ENCODE results near the gene RCOR1. TPM values are rescaled to one million over a fixed set of nuclear protein-coding genes. Genes with fewer than 3 reads are reported as not detected.

The RCOR1 gene
- polyA plus RNA-seq, 1 donor from 2014 or later: 10.4 TPM

DNA sequence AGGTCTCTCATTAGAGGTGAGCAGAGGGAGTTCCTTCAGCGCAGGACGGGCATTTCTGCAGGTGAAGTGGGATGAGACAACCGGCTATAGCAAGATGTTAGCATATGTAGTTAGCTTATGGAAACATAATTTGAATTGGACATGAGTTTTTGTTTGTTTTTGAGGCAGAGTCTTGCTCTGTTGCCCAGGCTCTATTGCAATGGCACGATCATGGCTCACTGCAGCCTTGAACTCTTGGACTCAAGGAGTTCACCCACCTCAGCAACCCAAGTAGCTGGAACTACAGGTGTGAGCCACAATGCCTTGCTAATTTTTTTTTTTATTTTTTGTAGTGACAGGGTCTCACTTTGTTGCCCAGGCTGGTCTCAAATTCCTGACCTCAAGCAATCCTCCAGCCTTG lies 69.2 kb downstream of the RCOR1 start:
- Histone ChIP-seq H3K4me3 (ENCODE audit: low read length) (no peak overlapping the region), H4K20me1 (ENCODE audit: insufficient read depth) (no peaks in the 10 kb centered on the region), H3K27me3 (ENCODE audit: insufficient read depth, low read depth, low read length) (no peaks in the 10 kb centered on the region), H3K27ac (ENCODE audit: low read length) (no peak overlapping the region), H3K4me2 (ENCODE audit: low read length) (no peak overlapping the region), H3F3A (ENCODE audit: insufficient read depth, low read length, poor library complexity, severe bottlenecking) (no peaks in the 10 kb centered on the region), H3K9me3 (ENCODE audit: low read length) (no peaks in the 10 kb centered on the region), H2AFZ (ENCODE audit: low read depth, low read length) (no peak overlapping the region), H3K9ac (ENCODE audit: low read length) (no peak overlapping the region), H3K9me2 (ENCODE audit: insufficient read depth, low read length) (no peaks in the 10 kb centered on the region), H3K36me3 (ENCODE audit: insufficient read depth, low read length) (no peaks in the 10 kb centered on the region), H3K79me2 (replicated peaks; ENCODE audit: insufficient read depth, low read length) (peaks cover 8% of the 10 kb centered on the region)
- TF ChIP-seq EP300 (conservative IDR thresholded peaks at IDR 0.05; ENCODE audit: poor library complexity, severe bottlenecking) (no peak), MXI1 (conservative IDR thresholded peaks at IDR 0.05; ENCODE audit: poor library complexity, severe bottlenecking) (no peak)

DNA sequence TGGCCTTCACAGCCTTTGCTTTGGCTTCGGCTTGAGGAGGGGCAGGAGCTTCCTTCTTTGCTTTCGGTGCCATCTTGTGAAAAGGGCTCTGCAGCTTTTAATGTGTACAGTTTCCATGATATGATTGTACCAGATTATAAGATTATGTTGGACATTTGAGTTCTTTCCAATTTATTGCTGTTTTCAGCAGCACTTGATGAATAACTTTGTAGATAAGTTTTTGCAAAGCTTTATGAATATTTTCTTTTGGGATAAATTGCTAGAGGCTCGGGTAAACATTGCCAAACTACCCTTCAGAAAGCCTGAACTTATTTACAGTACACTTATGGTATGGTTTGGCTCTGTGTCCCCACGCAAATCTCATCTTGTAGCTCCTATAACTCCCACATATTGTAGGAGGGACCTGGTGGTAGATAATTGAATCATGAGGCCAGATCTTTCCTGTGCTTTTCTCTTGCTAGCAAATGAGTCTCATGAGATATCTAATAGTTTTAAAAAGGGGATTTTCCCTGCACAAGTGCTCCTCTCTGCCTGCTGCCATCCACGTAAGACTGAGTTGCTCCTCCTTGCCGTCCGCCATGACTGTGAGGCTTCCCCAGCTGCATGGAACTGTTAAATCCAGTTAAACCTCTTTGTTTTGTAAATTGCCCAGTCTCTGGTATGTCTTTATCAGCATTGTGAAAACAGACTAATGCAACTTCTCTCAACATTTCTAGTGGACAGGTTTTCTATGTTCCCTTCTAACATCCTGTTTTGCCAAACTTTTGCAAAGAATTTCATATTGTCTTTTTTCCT lies 70.4 kb downstream of the RCOR1 start:
- Histone ChIP-seq H3K27ac (ENCODE audit: low read length) (no peak overlapping the region), H3K4me2 (ENCODE audit: low read length) (no peak overlapping the region), H4K20me1 (ENCODE audit: insufficient read depth) (no peaks in the 10 kb centered on the region)

More for the DNA sequence above, 70.4 kb downstream of the RCOR1 start:
- Histone ChIP-seq H3F3A (ENCODE audit: insufficient read depth, low read length, poor library complexity, severe bottlenecking) (no peaks in the 10 kb centered on the region), H3K36me3 (ENCODE audit: insufficient read depth, low read length) (no peaks in the 10 kb centered on the region), H3K27me3 (ENCODE audit: insufficient read depth, low read depth, low read length) (no peaks in the 10 kb centered on the region), H2AFZ (ENCODE audit: low read depth, low read length) (no peak overlapping the region), H3K9me2 (ENCODE audit: insufficient read depth, low read length) (no peaks in the 10 kb centered on the region), H3K79me2 (replicated peaks; ENCODE audit: insufficient read depth, low read length) (peaks cover 8% of the 10 kb centered on the region), H3K9me3 (ENCODE audit: low read length) (no peaks in the 10 kb centered on the region), H3K9ac (ENCODE audit: low read length) (no peak overlapping the region), H3K4me3 (ENCODE audit: low read length) (no peak overlapping the region)
- TF ChIP-seq RAD21 (conservative IDR thresholded peaks at IDR 0.05) (no peak), TAF1 (IDR thresholded peaks at IDR 0.05; ENCODE audit: low read depth) (no peak), EP300 (conservative IDR thresholded peaks at IDR 0.05; ENCODE audit: poor library complexity, severe bottlenecking) (no peak), MXI1 (conservative IDR thresholded peaks at IDR 0.05; ENCODE audit: poor library complexity, severe bottlenecking) (no peak), SMC3 (conservative IDR thresholded peaks at IDR 0.05; ENCODE audit: poor library complexity) (no peak), EZH2 (IDR thresholded peaks at IDR 0.05; ENCODE audit: borderline replicate concordance, insufficient read depth, low read length, poor library complexity, severe bottlenecking) (no peak), POLR2AphosphoS5 (IDR thresholded peaks at IDR 0.05) (no peak)
- TF ChIP-seq, protein P1, sequence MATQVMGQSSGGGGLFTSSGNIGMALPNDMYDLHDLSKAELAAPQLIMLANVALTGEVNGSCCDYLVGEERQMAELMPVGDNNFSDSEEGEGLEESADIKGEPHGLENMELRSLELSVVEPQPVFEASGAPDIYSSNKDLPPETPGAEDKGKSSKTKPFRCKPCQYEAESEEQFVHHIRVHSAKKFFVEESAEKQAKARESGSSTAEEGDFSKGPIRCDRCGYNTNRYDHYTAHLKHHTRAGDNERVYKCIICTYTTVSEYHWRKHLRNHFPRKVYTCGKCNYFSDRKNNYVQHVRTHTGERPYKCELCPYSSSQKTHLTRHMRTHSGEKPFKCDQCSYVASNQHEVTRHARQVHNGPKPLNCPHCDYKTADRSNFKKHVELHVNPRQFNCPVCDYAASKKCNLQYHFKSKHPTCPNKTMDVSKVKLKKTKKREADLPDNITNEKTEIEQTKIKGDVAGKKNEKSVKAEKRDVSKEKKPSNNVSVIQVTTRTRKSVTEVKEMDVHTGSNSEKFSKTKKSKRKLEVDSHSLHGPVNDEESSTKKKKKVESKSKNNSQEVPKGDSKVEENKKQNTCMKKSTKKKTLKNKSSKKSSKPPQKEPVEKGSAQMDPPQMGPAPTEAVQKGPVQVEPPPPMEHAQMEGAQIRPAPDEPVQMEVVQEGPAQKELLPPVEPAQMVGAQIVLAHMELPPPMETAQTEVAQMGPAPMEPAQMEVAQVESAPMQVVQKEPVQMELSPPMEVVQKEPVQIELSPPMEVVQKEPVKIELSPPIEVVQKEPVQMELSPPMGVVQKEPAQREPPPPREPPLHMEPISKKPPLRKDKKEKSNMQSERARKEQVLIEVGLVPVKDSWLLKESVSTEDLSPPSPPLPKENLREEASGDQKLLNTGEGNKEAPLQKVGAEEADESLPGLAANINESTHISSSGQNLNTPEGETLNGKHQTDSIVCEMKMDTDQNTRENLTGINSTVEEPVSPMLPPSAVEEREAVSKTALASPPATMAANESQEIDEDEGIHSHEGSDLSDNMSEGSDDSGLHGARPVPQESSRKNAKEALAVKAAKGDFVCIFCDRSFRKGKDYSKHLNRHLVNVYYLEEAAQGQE (IDR thresholded peaks at IDR 0.05; ENCODE audit: borderline replicate concordance): no peak
- TF ChIP-seq, protein P2, sequence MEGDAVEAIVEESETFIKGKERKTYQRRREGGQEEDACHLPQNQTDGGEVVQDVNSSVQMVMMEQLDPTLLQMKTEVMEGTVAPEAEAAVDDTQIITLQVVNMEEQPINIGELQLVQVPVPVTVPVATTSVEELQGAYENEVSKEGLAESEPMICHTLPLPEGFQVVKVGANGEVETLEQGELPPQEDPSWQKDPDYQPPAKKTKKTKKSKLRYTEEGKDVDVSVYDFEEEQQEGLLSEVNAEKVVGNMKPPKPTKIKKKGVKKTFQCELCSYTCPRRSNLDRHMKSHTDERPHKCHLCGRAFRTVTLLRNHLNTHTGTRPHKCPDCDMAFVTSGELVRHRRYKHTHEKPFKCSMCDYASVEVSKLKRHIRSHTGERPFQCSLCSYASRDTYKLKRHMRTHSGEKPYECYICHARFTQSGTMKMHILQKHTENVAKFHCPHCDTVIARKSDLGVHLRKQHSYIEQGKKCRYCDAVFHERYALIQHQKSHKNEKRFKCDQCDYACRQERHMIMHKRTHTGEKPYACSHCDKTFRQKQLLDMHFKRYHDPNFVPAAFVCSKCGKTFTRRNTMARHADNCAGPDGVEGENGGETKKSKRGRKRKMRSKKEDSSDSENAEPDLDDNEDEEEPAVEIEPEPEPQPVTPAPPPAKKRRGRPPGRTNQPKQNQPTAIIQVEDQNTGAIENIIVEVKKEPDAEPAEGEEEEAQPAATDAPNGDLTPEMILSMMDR (IDR thresholded peaks at IDR 0.05; ENCODE audit: poor library complexity, severe bottlenecking): no peak

All from neural cell (in vitro differentiated cells).